Stimulated activated CD4-positive, alpha-beta T cell treated with anti-CD3 and anti-CD28 coated beads, TNF-alpha, amount 100 ng/mL, for 24 hours (primary cell): Measurements from ENCODE around the gene NEURL2.
"Not testable (repeated sequence)": the region's sequence is repeated elsewhere in the genome, so short reads cannot be mapped to it uniquely, and the experiment has no call there.

Source experiments
- DNase-seq, 3 experiments: peaks; one replicate each; pipeline ENCODE4 v3.0.0-alpha.2; 2020; ENCODE audit warnings: low read depth in 3 of 3

NEURL2 gene

GRCh38 chr20:45920462-45921336 lies 29.7 kb upstream of the NEURL2 start:
- DNase-seq, result no peak

- DNase-seq, result no peak
Observed at GRCh38 chr20:45919542-45920399, 28.8 kb upstream of the NEURL2 start.

DNA sequence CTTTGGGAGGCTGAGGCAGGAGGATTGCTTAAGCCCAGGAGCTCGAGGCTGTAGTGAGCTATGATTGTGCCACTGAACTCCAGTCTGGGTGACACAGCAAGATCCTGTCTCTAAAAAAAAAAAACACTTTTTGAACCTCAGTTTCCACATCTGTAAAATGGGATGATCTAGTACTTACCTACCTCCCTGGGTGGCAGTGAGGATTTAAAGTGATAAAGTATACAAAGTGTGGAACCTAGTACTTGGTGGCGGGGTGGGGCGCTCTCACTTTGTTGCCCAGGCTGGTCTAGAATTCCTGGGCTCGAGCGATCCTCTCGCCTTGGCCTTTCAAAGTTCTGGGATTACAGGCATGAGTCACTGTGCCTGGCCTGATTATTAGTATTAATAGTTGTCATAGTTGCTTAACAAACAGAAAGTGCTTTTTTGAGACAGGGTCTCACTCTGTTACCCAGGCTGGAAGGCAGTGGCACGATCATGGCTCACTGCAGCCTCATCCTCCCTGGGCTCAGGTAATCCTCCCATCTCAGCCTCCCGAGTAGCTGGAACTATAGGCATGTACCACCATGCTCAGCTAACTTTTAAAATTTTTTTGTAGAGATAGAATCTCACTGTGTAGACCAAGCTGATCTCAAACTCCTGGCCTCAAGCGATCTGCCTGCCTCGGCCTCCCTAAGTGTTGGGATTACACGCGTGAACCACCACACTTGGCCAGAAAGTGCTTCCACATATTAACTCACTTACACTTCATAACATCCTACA lies 27.9 kb upstream of the NEURL2 start:
- DNase-seq, result no peak

- no peak for DNase-seq
Observed at GRCh38 chr20:45918182-45918737, 27.3 kb upstream of the NEURL2 start.

GRCh38 chr20:45917790-45918141 lies 26.8 kb upstream of the NEURL2 start:
- no peak for DNase-seq

- DNase-seq, result no peak
Observed at GRCh38 chr20:45913116-45913515, 22.1 kb upstream of the NEURL2 start.

- DNase-seq, result no peak
Observed at GRCh38 chr20:45912344-45912682, 21.3 kb upstream of the NEURL2 start.

GRCh38 chr20:45911486-45912343 lies 20.7 kb upstream of the NEURL2 start, which contains the start of gene PLTP:
Gene PLTP (minus strand): TSS chr20:45912155. CDS start chr20:45911452, 703 bp downstream.
- DNase-seq, result peak in 1 of 3 experiments; percentile 15

DNA sequence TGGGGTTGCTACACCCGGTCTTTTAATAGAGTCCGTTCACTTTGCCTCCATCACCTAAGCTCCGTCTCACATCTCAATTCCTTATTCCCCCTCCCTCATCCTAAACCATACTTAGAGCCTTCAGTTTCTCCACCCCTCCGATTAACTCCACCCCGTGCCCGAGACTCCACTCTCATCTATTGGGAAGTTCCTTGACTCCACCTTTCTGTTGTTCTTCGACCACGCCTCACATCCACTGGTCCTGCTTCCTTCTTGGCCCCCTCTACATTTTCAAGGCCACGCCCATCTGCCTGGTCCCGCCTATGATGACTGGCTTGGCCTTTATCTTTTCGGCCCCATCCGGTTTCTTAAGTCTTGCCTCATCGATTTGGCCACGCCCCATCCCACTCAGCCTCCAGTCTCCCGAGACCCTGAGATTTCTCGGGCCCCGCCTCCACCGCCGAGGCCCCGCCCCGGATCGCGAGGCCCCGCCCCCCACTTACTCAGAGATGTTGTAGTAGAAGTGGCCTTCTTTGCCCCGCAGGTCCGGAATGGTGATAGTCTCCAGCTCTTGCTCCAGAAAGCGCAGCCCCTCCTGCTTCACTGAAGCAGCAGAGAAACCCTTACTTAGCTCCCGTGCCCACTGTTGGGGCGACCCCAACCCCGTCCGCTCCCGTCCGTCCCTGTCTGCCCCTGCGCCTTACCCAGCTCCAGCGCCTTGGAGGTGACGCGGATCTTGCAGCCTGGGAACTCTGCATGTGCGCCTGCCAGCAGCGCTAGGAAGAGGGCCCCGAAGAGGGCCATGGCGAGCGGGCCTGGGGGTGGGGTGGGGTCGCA lies 19.9 kb upstream of the NEURL2 start:
- DNase-seq, result peak; percentile 85 to 97 (median 90)

DNA sequence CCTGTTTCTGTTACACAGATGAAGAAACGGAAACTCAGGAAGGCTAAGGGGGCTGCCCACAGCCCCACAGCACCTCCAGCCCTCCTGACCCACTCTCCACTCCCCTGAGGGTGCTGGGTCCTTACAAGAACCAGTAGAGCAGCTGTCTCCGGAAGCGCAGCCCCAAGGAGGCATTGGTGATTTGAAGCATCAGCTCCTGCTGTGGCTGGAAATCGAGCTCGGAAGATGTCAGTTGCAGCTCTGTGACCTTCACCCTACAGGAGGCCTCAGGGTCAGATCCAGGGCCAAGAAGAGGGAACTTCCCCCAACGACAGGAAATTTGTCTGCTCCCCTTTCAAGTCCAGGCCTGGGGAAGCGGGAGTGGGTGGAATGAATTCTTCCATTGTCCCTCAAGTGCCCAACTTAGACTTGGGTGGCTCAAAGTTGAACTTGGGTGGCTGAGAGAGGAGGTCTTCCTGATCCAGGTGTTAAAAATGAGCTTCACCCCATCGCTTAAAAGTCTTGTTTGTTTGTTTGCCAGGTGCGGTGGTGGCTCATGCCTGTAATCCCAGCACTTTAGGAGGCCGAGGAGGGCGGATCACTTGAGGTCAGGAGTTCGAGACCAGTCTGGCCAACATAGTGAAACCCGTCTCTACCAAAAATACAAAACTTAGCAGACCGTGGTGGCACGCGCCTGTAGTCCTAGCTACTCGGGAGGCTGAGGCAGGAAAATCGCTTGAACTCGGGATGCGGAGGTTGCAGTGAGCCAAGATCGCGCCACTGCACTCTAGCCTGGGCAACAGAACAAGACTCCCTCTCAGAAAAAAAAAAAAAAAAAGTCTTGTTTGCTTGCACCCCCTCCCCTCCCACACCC lies 19.0 kb upstream of the NEURL2 start:
- no peak for DNase-seq

- DNase-seq, result no peak
Observed at GRCh38 chr20:45909336-45909808, 18.4 kb upstream of the NEURL2 start.

DNA sequence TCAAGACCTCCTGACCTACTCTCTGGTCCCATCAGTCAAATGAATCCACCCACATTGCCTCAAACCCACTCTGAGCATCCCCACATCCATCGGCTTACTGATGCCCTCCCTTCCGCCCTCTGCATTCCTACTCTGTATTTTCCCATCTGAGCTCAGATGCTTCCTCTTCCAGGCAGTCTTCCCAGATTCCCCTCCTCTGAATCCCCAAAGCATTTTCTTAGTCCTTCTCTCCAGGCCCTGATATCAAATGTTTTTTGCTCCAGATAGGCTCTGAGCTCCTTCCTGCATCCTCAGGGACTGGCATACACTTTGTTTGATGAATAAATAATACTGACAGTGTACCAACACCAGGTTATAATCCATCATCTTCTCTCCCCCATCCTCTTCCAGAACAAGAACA lies 17.1 kb upstream of the NEURL2 start:
- no peak for DNase-seq

DNA sequence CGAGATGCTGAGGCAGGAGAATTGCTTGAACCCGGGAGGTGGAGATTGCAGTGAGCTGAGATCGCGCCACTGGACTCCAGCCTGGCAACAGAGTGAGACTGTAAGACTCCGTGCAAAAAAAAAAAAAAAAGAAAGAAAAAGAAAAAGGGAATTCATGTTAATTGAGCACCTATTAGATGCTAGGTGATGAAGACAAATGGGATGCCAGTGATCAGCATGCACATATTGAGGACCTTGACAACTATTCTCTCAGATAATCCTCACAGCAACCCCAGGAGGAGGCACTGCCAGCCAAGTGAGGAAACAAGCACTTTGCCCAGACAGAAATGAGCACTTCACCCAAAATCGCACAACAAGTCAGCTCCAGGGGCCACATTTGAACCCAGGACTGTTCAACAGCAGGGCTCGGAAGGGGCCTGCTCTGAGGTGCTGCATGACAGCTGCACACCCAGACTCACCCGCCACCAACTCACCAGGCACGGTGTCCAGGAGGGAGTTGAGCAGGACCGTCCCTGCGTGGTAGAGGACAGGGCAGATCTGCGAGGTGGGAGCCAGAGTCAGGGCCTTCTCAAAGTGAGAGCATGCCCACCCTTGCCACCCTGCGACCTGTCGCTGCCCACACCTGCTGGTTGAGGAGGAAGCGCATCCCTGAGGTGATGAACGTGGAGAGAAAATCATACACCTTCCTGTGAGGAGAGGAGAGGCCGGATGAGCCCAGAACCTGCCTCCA lies 16.4 kb upstream of the NEURL2 start:
- no peak for DNase-seq

DNA sequence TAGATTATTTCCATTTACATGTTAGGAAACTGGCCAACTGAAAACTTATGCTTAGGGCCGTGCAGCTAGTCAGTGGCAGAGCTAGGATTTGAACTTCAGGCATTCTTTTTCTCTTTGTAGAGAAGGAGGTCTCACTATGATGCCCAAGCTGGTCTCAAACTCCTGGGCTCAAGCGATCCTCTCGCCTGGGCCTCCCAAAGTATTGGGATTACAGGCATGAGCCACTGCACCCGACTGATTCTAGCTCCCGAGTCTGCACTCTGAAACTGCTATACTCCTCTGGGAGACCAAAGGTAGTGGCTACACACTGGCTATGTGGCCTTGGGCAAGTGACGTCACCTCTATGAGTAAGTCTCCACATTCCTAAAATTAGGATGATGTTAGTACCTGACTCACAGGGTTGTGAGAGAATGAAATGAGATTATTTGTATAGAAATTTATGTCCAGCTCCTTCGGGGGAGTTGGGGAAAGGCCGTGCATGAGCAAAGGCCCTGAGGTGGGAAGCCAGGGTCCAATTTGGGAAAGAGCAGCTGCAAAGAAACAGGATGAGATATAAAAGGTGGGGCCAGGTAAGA lies 14.6 kb upstream of the NEURL2 start:
- no peak for DNase-seq

GRCh38 chr20:45904583-45905504 lies 13.8 kb upstream of the NEURL2 start:
- no peak for DNase-seq

DNA sequence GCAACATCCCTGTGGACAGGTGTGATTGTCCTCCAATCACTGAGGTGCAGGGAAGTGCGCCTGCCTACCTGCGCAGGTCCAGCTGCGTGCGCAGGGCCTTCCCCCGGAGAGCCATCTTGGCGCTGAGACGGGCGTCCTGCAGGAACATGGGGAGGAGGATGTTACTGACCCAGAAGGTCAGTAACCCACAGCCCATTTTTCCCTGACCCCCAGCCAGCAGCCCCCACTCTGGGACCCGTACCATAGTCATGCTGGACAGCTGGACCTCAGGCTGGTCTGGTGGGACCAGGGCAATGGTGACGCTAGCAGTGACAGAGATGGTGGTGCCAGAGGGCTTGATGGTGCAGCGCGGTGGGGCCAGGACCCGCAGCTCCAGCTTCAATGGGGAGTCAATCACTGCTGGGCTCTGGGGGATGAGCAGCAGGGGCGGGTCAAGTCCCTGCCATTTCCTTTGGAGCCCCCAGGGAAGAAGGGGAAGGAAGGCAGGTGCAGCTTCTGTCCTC lies 11.2 kb upstream of the NEURL2 start:
- DNase-seq, result no peak

GRCh38 chr20:45901332-45901731 lies 10.3 kb upstream of the NEURL2 start:
- not testable (repeated sequence) for DNase-seq
